22Rv1 (cell line): Measurements from ENCODE around the gene NAT10.
A peak's percentile ranks its signal among the peaks of the same experiment; 100 is the strongest.
"Not testable (repeated sequence)": the region's sequence is repeated elsewhere in the genome, so short reads cannot be mapped to it uniquely, and the experiment has no call there.

Experiments used
- H3K27ac ChIP-seq: fragments of 450-650 bp; 2 replicates; pipeline ENCODE4 v1.5.1; 2017
- CTCF ChIP-seq: fragments of 450-650 bp; IDR thresholded peaks from 2 replicates; pipeline ENCODE4 v1.5.1; 2017; ENCODE audit warnings: mild to moderate bottlenecking
- ZFX ChIP-seq: fragments of 450-650 bp; IDR thresholded peaks from 2 replicates; pipeline ENCODE4 v1.6.1; 2017; ENCODE audit warnings: antibody characterized with exemption, borderline replicate concordance

Gene NAT10

GRCh38 chr11:34068111-34068510 is 37.3 kb upstream of the NAT10 start:
- no peak for TF ChIP-seq CTCF
- TF ChIP-seq ZFX: no peak
- H3K27ac ChIP-seq: no peak overlapping the region

GRCh38 chr11:34071306-34071705 is 34.1 kb upstream of the NAT10 start:
- H3K27ac ChIP-seq: not testable (repeated sequence)

- H3K27ac ChIP-seq: no peak overlapping the region
- TF ChIP-seq ZFX (no peak), CTCF (no peak)
Observed at GRCh38 chr11:34072041-34072440, 33.4 kb upstream of the NAT10 start.

GRCh38 chr11:34072832-34073231 is 32.6 kb upstream of the NAT10 start:
- no peak overlapping the region for H3K27ac ChIP-seq
- no peak for TF ChIP-seq ZFX
- no peak for TF ChIP-seq CTCF

GRCh38 chr11:34074391-34074790 is 31.0 kb upstream of the NAT10 start:
- TF ChIP-seq ZFX (no peak), CTCF (no peak)

GRCh38 chr11:34075178-34075820 is 30.1 kb upstream of the NAT10 start:
- no peak for TF ChIP-seq ZFX
- TF ChIP-seq CTCF: no peak
- 0 out of 2 replicates have a peak overlapping the region, but pooled peaks have one; percentile 5 for H3K27ac ChIP-seq

More at GRCh38 chr11:34074391-34074790, 31.0 kb upstream of the NAT10 start:
- 0 out of 2 replicates have a peak overlapping the region, but pooled peaks have one; percentile 5 for H3K27ac ChIP-seq

- H3K27ac ChIP-seq: no peak overlapping the region
- TF ChIP-seq CTCF: no peak
- TF ChIP-seq ZFX: no peak
Observed at GRCh38 chr11:34080609-34081008, 24.8 kb upstream of the NAT10 start.

GRCh38 chr11:34084637-34085036 is 20.8 kb upstream of the NAT10 start:
- TF ChIP-seq ZFX (no peak), CTCF (no peak)
- peak overlapping the region; percentile 40 for H3K27ac ChIP-seq
